ENCODE results near the gene CEP41. TPM values are rescaled to one million over a fixed set of nuclear protein-coding genes. Genes with fewer than 3 reads are reported as not detected.

Gene CEP41
- total and polyA plus RNA-seq, 2 donors from 2014 or later = 8.1 to 12.7 TPM

GRCh38 chr7:130367088-130367755, 73.6 kb downstream of the CEP41 start:
- DNase-seq = peak in 1 of 5 donors; percentile 11

GRCh38 chr7:130366564-130366963, 74.3 kb downstream of the CEP41 start:
- no peak for TF ChIP-seq CTCF (IDR thresholded peaks at IDR 0.05; ENCODE audit: borderline replicate concordance, extremely low read depth, insufficient read depth)
- peak overlapping the region in 1 of 2 donors; percentile 76 for H3K27ac ChIP-seq (ENCODE audit: low read depth in 2 of 2, low read length in 2 of 2)
- H3K9me3 ChIP-seq (ENCODE audit: control insufficient read depth in 2 of 3, insufficient read depth in 1 of 3, low read length in 3 of 3) = no peaks in the 10 kb centered on the region
- intact Hi-C loops (cut with DNase I) = no loop called here
- no peak overlapping the region for H3K4me3 ChIP-seq (ENCODE audit: low read length in 3 of 3)
- DNase-seq = peak in 1 of 5 donors; percentile 37
- no peaks in the 10 kb centered on the region for H3K27me3 ChIP-seq (ENCODE audit: control insufficient read depth, insufficient read depth, low read length)
- H3K36me3 ChIP-seq (ENCODE audit: control insufficient read depth in 2 of 3, insufficient read depth in 3 of 3, low read length in 3 of 3) = no peaks in the 10 kb centered on the region
- FAIRE-seq = no peak
- peaks cover 9 to 28% (median 15%) of the 10 kb centered on the region in 3 donors for H3K4me1 ChIP-seq (ENCODE audit: control insufficient read depth in 2 of 3, insufficient read depth in 2 of 3, low read depth in 1 of 3, low read length in 3 of 3)
- peak overlapping the region in 1 of 3 donors; percentile 26 for H3K9ac ChIP-seq (ENCODE audit: low read length in 3 of 3)

More at GRCh38 chr7:130367088-130367755, 73.6 kb downstream of the CEP41 start:
- no peaks in the 10 kb centered on the region for H3K27me3 ChIP-seq (ENCODE audit: control insufficient read depth, insufficient read depth, low read length)
- no peak overlapping the region for H3K4me3 ChIP-seq (ENCODE audit: low read length in 3 of 3)
- no peaks in the 10 kb centered on the region for H3K36me3 ChIP-seq (ENCODE audit: control insufficient read depth in 2 of 3, insufficient read depth in 3 of 3, low read length in 3 of 3)
- no peak for TF ChIP-seq CTCF (IDR thresholded peaks at IDR 0.05; ENCODE audit: borderline replicate concordance, extremely low read depth, insufficient read depth)
- intact Hi-C loops (cut with DNase I) = no loop called here
- H3K27ac ChIP-seq (ENCODE audit: low read depth in 2 of 2, low read length in 2 of 2) = no peak overlapping the region
- H3K4me1 ChIP-seq (ENCODE audit: control insufficient read depth in 2 of 3, insufficient read depth in 2 of 3, low read depth in 1 of 3, low read length in 3 of 3) = peaks cover 9 to 28% (median 16%) of the 10 kb centered on the region in 3 donors
- H3K9ac ChIP-seq (ENCODE audit: low read length in 3 of 3) = no peak overlapping the region
- H3K9me3 ChIP-seq (ENCODE audit: control insufficient read depth in 2 of 3, insufficient read depth in 1 of 3, low read length in 3 of 3) = no peaks in the 10 kb centered on the region
- FAIRE-seq = no peak

GRCh38 chr7:130365511-130366441, 75.0 kb downstream of the CEP41 start:
- no peaks in the 10 kb centered on the region for H3K27me3 ChIP-seq (ENCODE audit: control insufficient read depth, insufficient read depth, low read length)
- H3K9me3 ChIP-seq (ENCODE audit: control insufficient read depth in 2 of 3, insufficient read depth in 1 of 3, low read length in 3 of 3) = no peaks in the 10 kb centered on the region
- peak overlapping the region in 1 of 3 donors; percentile 26 for H3K9ac ChIP-seq (ENCODE audit: low read length in 3 of 3)
- DNase-seq (peak in 4 of 5 donors; percentile 92 to 96 (median 94)), FAIRE-seq (no peak)
- TF ChIP-seq CTCF (IDR thresholded peaks at IDR 0.05; ENCODE audit: borderline replicate concordance, extremely low read depth, insufficient read depth) = no peak
- intact Hi-C loops (cut with DNase I) = no loop called here
- peaks cover 9 to 23% (median 9%) of the 10 kb centered on the region in 3 donors for H3K4me1 ChIP-seq (ENCODE audit: control insufficient read depth in 2 of 3, insufficient read depth in 2 of 3, low read depth in 1 of 3, low read length in 3 of 3)
- H3K4me3 ChIP-seq (ENCODE audit: low read length in 3 of 3) = no peak overlapping the region
- H3K27ac ChIP-seq (ENCODE audit: low read depth in 2 of 2, low read length in 2 of 2) = peak overlapping the region; percentile 76 to 81
- H3K36me3 ChIP-seq (ENCODE audit: control insufficient read depth in 2 of 3, insufficient read depth in 3 of 3, low read length in 3 of 3) = no peaks in the 10 kb centered on the region

Measured in kidney (tissue), 14 donors.